Fibroblast of the conjunctiva (primary cell): ENCODE data around the gene ATP11B.

Experiments used
- DNase-seq: peaks from one replicate; pipeline ENCODE4 v3.0.0-alpha.2; 2010; ENCODE audit warnings: low read depth

ATP11B gene

GRCh38 chr3:182957226-182957625 is 163.9 kb downstream of the ATP11B start:
- no peak for DNase-seq

GRCh38 chr3:182957676-182958266 is 164.5 kb downstream of the ATP11B start:
- no peak for DNase-seq

- DNase-seq, result no peak
These were observed 166.4 kb downstream of the ATP11B start for GRCh38 chr3:182959474-182960350.

- no peak for DNase-seq
These were observed 168.9 kb downstream of the ATP11B start for GRCh38 chr3:182962166-182962565.

GRCh38 chr3:182964179-182964578 is 170.9 kb downstream of the ATP11B start:
- no peak for DNase-seq

GRCh38 chr3:182965861-182966366 is 172.6 kb downstream of the ATP11B start:
- no peak for DNase-seq

- no peak for DNase-seq
These were observed 174.2 kb downstream of the ATP11B start for GRCh38 chr3:182967218-182968204.

- DNase-seq, result peak; percentile 14
These were observed 176.0 kb downstream of the ATP11B start for GRCh38 chr3:182969277-182969676.

GRCh38 chr3:182969853-182970252 is 176.5 kb downstream of the ATP11B start:
- DNase-seq, result no peak

- no peak for DNase-seq
These were observed 177.6 kb downstream of the ATP11B start for GRCh38 chr3:182970811-182971418.
